K562 (cell line): ENCODE data around the gene DAPK1. TPM values are rescaled to one million over a fixed set of nuclear protein-coding genes. Genes with fewer than 3 reads are reported as not detected.

Source experiments
- CUX1 ChIP-seq: fragments of 200-800 bp; sonication (Bioruptor generic); IDR thresholded peaks from 2 replicates; pipeline ENCODE4 v1.6.1; 2016; ENCODE audit warnings: missing genetic modification characterization, missing compliant biosample characterization
- HOMEZ ChIP-seq: fragments of 250-450 bp; sonication (Bioruptor Pico); IDR thresholded peaks from 2 replicates; pipeline ENCODE4 v1.4.0; 2020; ENCODE audit warnings: mild to moderate bottlenecking, moderate library complexity
- JUN ChIP-seq, 2 experiments: sonication (generic) in 1 of 2; formaldehyde crosslinking in 1 of 2; IDR thresholded peaks; 2 replicates each; pipeline versions ENCODE4 v1.6.1 to v1.8.0; 2012 to 2022; ENCODE audit warnings: borderline replicate concordance in 2 of 2, mild to moderate bottlenecking in 2 of 2, improper control_type of control experiment in 1 of 2, low read depth in 1 of 2, low read length in 1 of 2, missing genetic modification reagents in 1 of 2
- NFIX ChIP-seq: fragments of 250-450 bp; sonication (Bioruptor Pico); IDR thresholded peaks from 2 replicates; pipeline ENCODE4 v1.4.0; 2020; ENCODE audit warnings: low read depth, mild to moderate bottlenecking, moderate library complexity
- NR2F6 ChIP-seq: fragments of 450-650 bp; formaldehyde crosslinking; IDR thresholded peaks from 2 replicates; pipeline ENCODE4 v1.4.0; 2020; ENCODE audit warnings: mild to moderate bottlenecking
- NR4A1 ChIP-seq, 2 experiments: fragments of 250-450 bp in 1 of 2; fragments of 450-650 bp in 1 of 2; sonication (Bioruptor Pico) in 1 of 2; IDR thresholded peaks; 2 replicates each; pipeline versions ENCODE4 v1.4.0 to v1.6.1; 2016 to 2020; ENCODE audit warnings: mild to moderate bottlenecking in 2 of 2, missing compliant biosample characterization in 1 of 2, missing genetic modification characterization in 1 of 2, moderate library complexity in 1 of 2
- PML ChIP-seq: IDR thresholded peaks from 2 replicates; pipeline ENCODE4 v1.6.1; 2012; ENCODE audit warnings: low read length, inconsistent platforms
- REST ChIP-seq, 2 experiments: fragments of 450-650 bp; formaldehyde crosslinking in 1 of 2; IDR thresholded peaks; 2 replicates each; pipeline versions ENCODE4 v1.4.0 to v1.6.1; 2014 to 2020; ENCODE audit warnings: mild to moderate bottlenecking in 2 of 2, borderline replicate concordance in 1 of 2, low read depth in 1 of 2
- SIN3A ChIP-seq, 2 experiments: fragments of 150-350 bp in 1 of 2; IDR thresholded peaks; 2 replicates each; pipeline ENCODE4 v1.6.1; 2011 to 2016; ENCODE audit warnings: borderline replicate concordance in 2 of 2, low read depth in 2 of 2, low read length in 2 of 2, mild to moderate bottlenecking in 2 of 2, moderate library complexity in 2 of 2; ENCODE audit not compliant: control insufficient read depth in 1 of 2
- SMARCA4 ChIP-seq: fragments of 450-650 bp; IDR thresholded peaks from 2 replicates; pipeline ENCODE4 v1.6.1; 2016
- TEAD4 ChIP-seq, 2 experiments: sonication (generic) in 1 of 2; formaldehyde crosslinking in 1 of 2; IDR thresholded peaks; 2 replicates each; pipeline versions ENCODE4 v1.6.1 to v1.8.0; 2012 to 2022; ENCODE audit warnings: borderline replicate concordance in 1 of 2, inconsistent platforms in 1 of 2, low read length in 1 of 2, mild to moderate bottlenecking in 1 of 2, missing genetic modification reagents in 1 of 2
- polyA plus RNA-seq, 8 experiments: library from polyadenylated mRNA; depleted of rRNA in 4 of 8; stranded (reverse) in 5 of 8; unstranded in 3 of 8; fragments of >200 nt; fragmentation: Nextera tagmentation in 2 of 8; fragmentation: Illumina TruSeq in 1 of 8; extraction: Ambion mirVana in 2 of 8; extraction: Trizol in 1 of 8; gene quantifications; 2 replicates each; pipeline versions ENCODE4 v1.2.1 to v1.2.3, GENCODE V29; 2011 to 2014; ENCODE audit warnings: inconsistent platforms in 1 of 8, missing spikeins in 1 of 8
- total RNA-seq, 7 experiments: library from RNA; depleted of rRNA in 6 of 7; stranded (reverse); fragments of >200 nt in 6 of 7; fragmentation: Illumina TruSeq in 2 of 7; extraction: Trizol in 2 of 7; gene quantifications; 2 replicates each; pipeline versions ENCODE4 v1.2.1 to v1.2.3, GENCODE V29; 2011 to 2021; ENCODE audit warnings: low replicate concordance in 1 of 7

Gene DAPK1
- total and polyA plus RNA-seq, 9 of the 15 experiments (the other 6 are each of a cell fraction or from before 2014, with no cell fraction given): 1.7 to 26.4 (median 15.8) TPM

- TF ChIP-seq REST (IDR thresholded peaks at IDR 0.05; ENCODE audit: borderline replicate concordance) (no peak), REST (CRISPR knock-in tag; IDR thresholded peaks at IDR 0.05; ENCODE audit: low read depth) (no peak), CUX1 (CRISPR knock-in tag) (no peak), SIN3A (IDR thresholded peaks at IDR 0.05; ENCODE audit: borderline replicate concordance in 2 of 2, control insufficient read depth in 1 of 2, low read depth in 2 of 2, low read length in 2 of 2) (0 out of 4 replicates have a peak, but pooled peaks of 1 of the 2 experiments have one; percentile 75), PML (peak; percentile 85), TEAD4 (IDR thresholded peaks at IDR 0.05; ENCODE audit: low read length) (peak; percentile 93), TEAD4 (CRISPR knock-in tag; IDR thresholded peaks at IDR 0.05; ENCODE audit: borderline replicate concordance) (no peak), NFIX (CRISPR knock-in tag) (no peak), NR2F6 (no peak), SMARCA4 (peak; percentile 92), NR4A1 (CRISPR knock-in tag; IDR thresholded peaks at IDR 0.05) (no peak), NR4A1 (tag; IDR thresholded peaks at IDR 0.05) (peak; percentile 72), HOMEZ (no peak), JUN (IDR thresholded peaks at IDR 0.05; ENCODE audit: borderline replicate concordance, low read depth, low read length) (no peak), JUN (CRISPR knock-in tag; IDR thresholded peaks at IDR 0.05; ENCODE audit: borderline replicate concordance) (no peak)
Observed at GRCh38 chr9:87714819-87715218, 217.2 kb downstream of the DAPK1 start (continued).
